Left ventricle myocardium inferior (tissue), 1 donor: ENCODE measurements around the gene WNT7A. TPM values are rescaled to one million over a fixed set of nuclear protein-coding genes. Genes with fewer than 3 reads are reported as not detected.

ENCODE experiments used
- DNase-seq: peaks from one replicate; pipeline ENCODE4 v3.0.0-alpha.2; 2020
- H3K27ac ChIP-seq: fragments of 200-600 bp; replicated peaks from 2 replicates; pipeline ENCODE4 v1.8.0; 2021
- H3K27me3 ChIP-seq: fragments of 200-600 bp; 2 replicates; pipeline ENCODE4 v1.8.0; 2021; ENCODE audit warnings: low read depth
- H3K36me3 ChIP-seq: fragments of 200-600 bp; 2 replicates; pipeline ENCODE4 v1.8.0; 2021
- H3K4me1 ChIP-seq: fragments of 200-600 bp; 2 replicates; pipeline ENCODE4 v1.8.0; 2021
- H3K4me3 ChIP-seq: fragments of 200-600 bp; 2 replicates; pipeline ENCODE4 v1.8.0; 2021; ENCODE audit warnings: mild to moderate bottlenecking, moderate library complexity
- H3K9me3 ChIP-seq: fragments of 200-600 bp; replicated peaks from 2 replicates; pipeline ENCODE4 v1.8.0; 2021
- intact Hi-C: fragments of 100-400 bp; cut with micrococcal nuclease; formaldehyde crosslinking; loops from one replicate; pipeline ENCODE4 v1.11.0; 2022
- total RNA-seq: library from RNA; stranded (reverse); fragmentation: NEBNext Ultra II Directional; extraction: Animal tissue kit (Norgen Biotek cat#: 25700); gene quantifications from one replicate; pipeline ENCODE4 v1.2.1, GENCODE V29; 2021
- TF ChIP-seq, protein P1 (sequence below): fragments of 200-600 bp; IDR thresholded peaks from 2 replicates; pipeline ENCODE4 v1.8.0; 2021; ENCODE audit warnings: antibody characterized with exemption, mild to moderate bottlenecking, borderline replicate concordance
- donor health status: DM: no; HTN: yes; CAD: no; lungs with severe emphysema.

WNT7A gene
- total RNA-seq, 1 donor from 2014 or later = not detected

DNA sequence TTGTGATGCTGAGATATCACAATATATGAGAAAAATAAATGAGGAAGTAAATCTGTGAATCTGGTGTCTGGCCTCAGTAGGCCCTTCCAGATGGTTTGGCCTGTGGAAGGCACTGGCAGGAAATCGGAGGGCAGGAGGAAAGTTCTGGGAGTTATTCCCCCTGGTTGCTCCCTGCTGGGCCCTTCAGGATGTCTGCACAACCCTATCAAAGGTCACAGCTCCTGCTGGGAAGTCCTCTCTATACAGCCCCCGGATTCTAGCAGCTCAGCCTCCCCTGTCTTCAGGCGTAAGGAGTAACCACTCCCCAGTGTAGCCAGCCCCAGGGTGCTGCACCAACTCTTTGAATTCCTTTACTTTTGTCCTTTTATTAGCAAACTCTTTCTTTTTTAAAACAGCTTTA lies 56.2 kb downstream of the WNT7A start:
- TF ChIP-seq, protein P1, sequence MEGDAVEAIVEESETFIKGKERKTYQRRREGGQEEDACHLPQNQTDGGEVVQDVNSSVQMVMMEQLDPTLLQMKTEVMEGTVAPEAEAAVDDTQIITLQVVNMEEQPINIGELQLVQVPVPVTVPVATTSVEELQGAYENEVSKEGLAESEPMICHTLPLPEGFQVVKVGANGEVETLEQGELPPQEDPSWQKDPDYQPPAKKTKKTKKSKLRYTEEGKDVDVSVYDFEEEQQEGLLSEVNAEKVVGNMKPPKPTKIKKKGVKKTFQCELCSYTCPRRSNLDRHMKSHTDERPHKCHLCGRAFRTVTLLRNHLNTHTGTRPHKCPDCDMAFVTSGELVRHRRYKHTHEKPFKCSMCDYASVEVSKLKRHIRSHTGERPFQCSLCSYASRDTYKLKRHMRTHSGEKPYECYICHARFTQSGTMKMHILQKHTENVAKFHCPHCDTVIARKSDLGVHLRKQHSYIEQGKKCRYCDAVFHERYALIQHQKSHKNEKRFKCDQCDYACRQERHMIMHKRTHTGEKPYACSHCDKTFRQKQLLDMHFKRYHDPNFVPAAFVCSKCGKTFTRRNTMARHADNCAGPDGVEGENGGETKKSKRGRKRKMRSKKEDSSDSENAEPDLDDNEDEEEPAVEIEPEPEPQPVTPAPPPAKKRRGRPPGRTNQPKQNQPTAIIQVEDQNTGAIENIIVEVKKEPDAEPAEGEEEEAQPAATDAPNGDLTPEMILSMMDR = no peak
- Histone ChIP-seq H3K4me3 (no peak overlapping the region), H3K4me1 (no peaks in the 10 kb centered on the region), H3K36me3 (no peaks in the 10 kb centered on the region), H3K27me3 (peaks cover 64% of the 10 kb centered on the region), H3K9me3 (peaks cover 10% of the 10 kb centered on the region), H3K27ac (no peak overlapping the region)
- no peak for DNase-seq
- intact Hi-C loops = no loop called here

DNA sequence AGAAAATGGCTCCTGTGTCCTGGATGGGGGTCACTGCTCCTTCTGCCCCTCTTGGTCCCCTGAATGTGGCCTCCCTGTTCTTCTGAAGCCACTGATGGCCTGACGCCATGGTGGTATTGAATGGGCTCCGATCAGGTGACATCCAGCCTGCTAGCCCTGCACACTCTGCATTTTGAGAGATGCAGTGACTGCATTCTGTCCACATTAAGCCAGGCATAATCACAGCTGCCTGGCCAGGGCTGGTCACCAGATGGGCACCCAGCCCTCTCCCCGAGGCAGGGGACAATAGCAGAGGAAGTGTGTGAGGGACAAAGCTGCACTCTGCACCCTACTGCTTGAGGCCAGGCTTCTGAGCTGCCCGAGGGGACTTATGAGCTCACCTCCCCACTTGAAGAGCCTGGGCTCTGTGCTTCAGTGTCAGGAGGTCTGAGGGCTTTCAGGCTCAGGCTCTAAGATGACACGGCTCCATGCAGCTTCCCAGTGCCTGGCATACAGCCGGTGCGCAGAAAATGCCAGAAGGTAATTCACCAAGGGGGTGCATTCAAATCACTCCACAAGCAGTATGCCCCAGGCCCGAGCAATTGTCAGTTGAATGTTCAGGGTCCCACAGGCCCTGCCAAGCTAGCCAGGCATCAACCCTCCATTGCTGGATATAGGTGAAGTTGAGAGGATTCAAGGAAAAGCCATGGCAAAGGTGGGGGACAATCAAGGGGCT lies 56.8 kb downstream of the WNT7A start:
- intact Hi-C loops = no loop called here
- TF ChIP-seq, protein P1 = no peak
- DNase-seq = no peak
- H3K4me3 ChIP-seq = no peak overlapping the region
- H3K27ac ChIP-seq = no peak overlapping the region
- peaks cover 14% of the 10 kb centered on the region for H3K9me3 ChIP-seq
- peaks cover 67% of the 10 kb centered on the region for H3K27me3 ChIP-seq
- no peaks in the 10 kb centered on the region for H3K4me1 ChIP-seq
- no peaks in the 10 kb centered on the region for H3K36me3 ChIP-seq

DNA sequence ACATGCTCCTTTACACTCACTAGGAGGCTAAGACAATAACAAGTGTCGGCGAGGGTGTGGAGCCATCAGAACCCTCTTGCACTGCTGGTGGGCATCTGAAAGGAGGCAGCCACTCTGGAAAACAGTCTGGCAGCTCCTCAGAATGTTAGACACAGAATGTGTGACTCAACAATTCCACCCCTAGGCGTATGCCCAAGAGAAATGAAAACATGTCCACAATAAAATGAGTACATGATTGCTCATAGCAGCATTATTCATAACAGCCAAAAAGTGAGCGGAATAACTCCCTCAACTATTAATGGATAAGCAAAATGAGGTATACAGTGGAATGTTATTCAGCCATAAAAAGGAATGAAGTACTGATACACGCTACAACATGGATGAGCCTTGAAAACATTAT lies 57.8 kb downstream of the WNT7A start:
- DNase-seq = no peak
- TF ChIP-seq, protein P1 = no peak
- H3K36me3 ChIP-seq = no peaks in the 10 kb centered on the region
- intact Hi-C loops = no loop called here
- H3K9me3 ChIP-seq = peaks cover 22% of the 10 kb centered on the region
- H3K27ac ChIP-seq = no peak overlapping the region
- no peaks in the 10 kb centered on the region for H3K4me1 ChIP-seq
- H3K27me3 ChIP-seq = peaks cover 69% of the 10 kb centered on the region
- no peak overlapping the region for H3K4me3 ChIP-seq

DNA sequence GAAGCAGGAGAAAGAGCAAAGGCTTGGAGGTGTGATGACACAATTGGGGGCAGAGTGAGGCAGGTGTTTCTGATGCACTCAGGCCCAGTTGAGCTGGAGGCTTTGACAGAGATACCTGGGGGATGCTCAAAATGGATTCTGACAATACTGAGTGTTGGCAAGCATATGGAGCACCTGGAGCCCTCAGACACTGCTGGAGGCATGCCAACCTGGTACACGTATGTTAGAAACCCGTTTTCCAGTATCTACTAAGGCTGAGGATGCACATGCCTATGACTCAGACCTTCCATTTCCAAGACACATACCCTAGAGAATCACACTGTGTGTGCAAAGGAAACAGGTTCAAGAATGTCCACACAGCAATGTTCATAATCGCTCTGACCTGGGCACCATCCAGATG lies 58.7 kb downstream of the WNT7A start:
- intact Hi-C loops = no loop called here
- no peak for DNase-seq
- H3K4me1 ChIP-seq = no peaks in the 10 kb centered on the region

DNA sequence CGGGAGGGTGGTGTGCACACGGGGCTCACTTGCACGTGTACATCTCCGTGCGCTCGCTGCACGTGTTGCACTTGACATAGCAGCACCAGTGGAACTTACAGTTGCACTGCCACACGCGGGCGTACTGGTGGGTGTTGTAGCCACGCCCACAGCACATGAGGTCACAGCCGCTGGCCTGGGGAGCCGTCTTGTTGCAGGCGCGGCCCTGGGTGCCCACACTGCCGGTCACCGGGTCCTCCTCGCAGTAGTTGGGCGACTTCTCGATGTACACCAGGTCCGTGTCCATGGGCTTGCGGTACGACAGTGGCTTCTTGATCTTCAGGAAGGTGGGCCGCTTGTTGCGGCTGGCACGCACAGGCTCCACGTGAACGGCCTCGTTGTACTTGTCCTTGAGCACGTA lies 61.0 kb downstream of the WNT7A start:
- intact Hi-C loops = no loop called here
- Histone ChIP-seq H3K4me3 (no peak overlapping the region), H3K4me1 (no peaks in the 10 kb centered on the region), H3K9me3 (peaks cover 53% of the 10 kb centered on the region), H3K27me3 (peaks cover 53% of the 10 kb centered on the region), H3K27ac (no peak overlapping the region), H3K36me3 (no peaks in the 10 kb centered on the region)
- TF ChIP-seq, protein P1 = no peak
- DNase-seq = no peak

More for the DNA sequence above, 58.7 kb downstream of the WNT7A start:
- H3K27me3 ChIP-seq = peaks cover 72% of the 10 kb centered on the region
- no peak overlapping the region for H3K27ac ChIP-seq
- H3K4me3 ChIP-seq = no peak overlapping the region
- H3K36me3 ChIP-seq = no peaks in the 10 kb centered on the region
- peaks cover 31% of the 10 kb centered on the region for H3K9me3 ChIP-seq
- TF ChIP-seq, protein P1 = no peak
